Colonic mucosa (tissue), 4 donors: ENCODE measurements around the gene TMEM258. TPM values are rescaled to one million over a fixed set of nuclear protein-coding genes. Genes with fewer than 3 reads are reported as not detected.

Source experiments
- DNase-seq: peaks from one replicate; pipeline ENCODE4 v3.0.0-alpha.2; 2020
- H3K27ac ChIP-seq: fragments of 200-600 bp; one replicate; pipeline ENCODE4 v1.8.0; 2021
- H3K27me3 ChIP-seq: fragments of 200-600 bp; one replicate; pipeline ENCODE4 v1.8.0; 2021
- H3K36me3 ChIP-seq: fragments of 200-600 bp; one replicate; pipeline ENCODE4 v1.8.0; 2021
- H3K4me1 ChIP-seq: fragments of 200-600 bp; one replicate; pipeline ENCODE4 v1.8.0; 2021; ENCODE audit warnings: mild to moderate bottlenecking
- H3K4me3 ChIP-seq: fragments of 200-600 bp; one replicate; pipeline ENCODE4 v1.8.0; 2021
- H3K9ac ChIP-seq, 2 donors: one replicate each; pipeline ENCODE4 v1.7.0; 2013; ENCODE audit warnings: control low read depth in 2 of 2, low read depth in 2 of 2, low read length in 2 of 2
- H3K9me3 ChIP-seq: fragments of 200-600 bp; one replicate; pipeline ENCODE4 v1.8.0; 2021
- intact Hi-C: fragments of 100-400 bp; cut with DNase I; formaldehyde crosslinking; loops from one replicate; pipeline ENCODE4 v1.14.1; 2022
- total RNA-seq, 2 donors: library from RNA; stranded (reverse); fragmentation: NEBNext Ultra II Directional in 1 of 2; extraction: Animal tissue kit (Norgen Biotek cat#: 25700) in 1 of 2; gene quantifications; one replicate each; pipeline ENCODE4 v1.2.1, GENCODE V29; 2021
- TF ChIP-seq, protein P1 (sequence below): fragments of 200-600 bp; IDR thresholded peaks from one replicate; pipeline ENCODE4 v1.8.0; 2022; ENCODE audit warnings: antibody characterized with exemption, mild to moderate bottlenecking
- donor health status: healthy.
- donor health status: DM: no; HTN: no; CAD: no.
- donor health status: DM: no; HTN: no; CAD: no.

TMEM258 gene
- total RNA-seq, 2 donors from 2014 or later = 119 to 149 TPM

DNA sequence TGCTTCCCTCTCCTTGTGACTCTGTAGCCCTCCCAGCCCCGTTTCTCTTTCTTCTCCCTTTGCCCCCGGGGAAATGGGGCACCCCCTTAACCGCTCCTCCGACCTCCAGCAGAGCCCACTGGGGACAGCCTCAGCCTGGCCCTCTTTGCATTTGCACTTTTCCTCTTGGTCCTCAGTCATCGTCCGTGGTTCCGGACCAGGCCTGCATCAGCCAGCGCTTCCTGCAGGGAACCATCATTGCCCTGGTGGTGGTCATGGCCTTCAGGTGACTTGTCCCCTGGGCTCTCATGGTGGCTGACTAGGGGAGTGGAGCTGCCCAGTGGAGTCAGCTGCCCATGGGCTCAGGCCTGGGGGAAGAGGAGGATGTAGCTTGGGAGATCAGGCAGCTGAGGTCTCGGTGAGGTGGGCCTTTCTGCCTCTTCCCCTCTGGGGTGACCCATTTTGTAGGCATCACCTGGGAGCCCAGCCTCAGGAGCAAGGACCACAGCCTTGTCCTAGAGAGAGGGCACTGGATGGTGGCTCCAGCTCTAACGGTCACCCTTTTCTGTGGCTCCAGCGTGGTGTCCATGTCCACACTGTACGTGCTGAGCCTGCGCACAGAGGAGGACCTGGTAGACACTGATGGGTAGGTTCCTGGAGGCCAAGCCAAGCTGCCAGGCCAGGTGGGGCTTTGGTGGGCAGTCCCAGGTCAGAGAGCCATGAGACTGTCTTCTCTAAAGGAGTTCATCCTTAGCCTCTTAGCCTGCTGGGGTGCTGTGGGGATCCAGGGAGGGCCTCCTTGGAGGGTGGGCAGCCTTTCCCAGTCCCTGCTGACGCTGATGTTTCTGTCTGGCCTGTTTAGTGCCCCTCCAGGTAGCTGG is 12.5 kb downstream of the TMEM258 start:
- DNase-seq = no peak
- H3K27ac ChIP-seq = no peak overlapping the region

DNA sequence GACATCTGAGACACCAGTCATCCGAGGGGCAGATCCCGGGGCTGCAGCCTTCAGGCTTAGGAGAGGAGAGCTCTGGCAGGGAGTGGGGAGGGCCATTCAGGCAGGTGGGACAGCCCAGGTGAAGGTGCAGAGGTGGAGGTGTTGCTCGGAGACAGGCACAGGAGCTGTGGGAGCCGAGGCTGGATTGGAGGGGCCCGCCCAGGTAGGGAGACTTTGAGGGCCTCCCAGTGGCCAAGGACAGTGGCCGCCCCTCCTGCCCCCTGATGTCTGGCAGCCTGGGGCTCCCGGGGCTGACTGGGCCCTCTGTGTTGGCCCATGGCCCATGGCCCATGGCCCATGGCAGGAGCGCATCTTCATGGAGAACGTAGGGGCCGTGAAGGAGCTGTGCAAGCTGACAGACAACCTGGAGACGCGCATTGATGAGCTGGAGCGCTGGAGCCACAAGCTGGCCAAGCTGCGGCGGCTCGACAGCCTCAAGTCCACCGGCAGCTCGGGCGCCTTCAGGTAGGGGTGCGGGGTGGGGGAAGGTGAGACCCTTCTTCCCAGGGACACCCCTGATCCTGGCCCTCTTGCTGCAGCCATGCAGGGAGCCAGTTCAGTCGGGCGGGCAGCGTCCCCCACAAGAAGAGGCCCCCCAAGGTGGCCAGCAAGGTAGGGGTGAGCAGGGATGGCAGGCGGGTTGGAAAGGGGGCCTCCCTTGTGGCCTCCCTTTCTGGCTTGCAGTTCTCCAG is 13.3 kb downstream of the TMEM258 start:
- Histone ChIP-seq H3K4me1 (no peaks in the 10 kb centered on the region), H3K27me3 (no peaks in the 10 kb centered on the region), H3K9ac (no peak overlapping the region), H3K27ac (no peak overlapping the region), H3K4me3 (no peak overlapping the region), H3K9me3 (no peaks in the 10 kb centered on the region), H3K36me3 (no peaks in the 10 kb centered on the region)
- TF ChIP-seq, protein P1, sequence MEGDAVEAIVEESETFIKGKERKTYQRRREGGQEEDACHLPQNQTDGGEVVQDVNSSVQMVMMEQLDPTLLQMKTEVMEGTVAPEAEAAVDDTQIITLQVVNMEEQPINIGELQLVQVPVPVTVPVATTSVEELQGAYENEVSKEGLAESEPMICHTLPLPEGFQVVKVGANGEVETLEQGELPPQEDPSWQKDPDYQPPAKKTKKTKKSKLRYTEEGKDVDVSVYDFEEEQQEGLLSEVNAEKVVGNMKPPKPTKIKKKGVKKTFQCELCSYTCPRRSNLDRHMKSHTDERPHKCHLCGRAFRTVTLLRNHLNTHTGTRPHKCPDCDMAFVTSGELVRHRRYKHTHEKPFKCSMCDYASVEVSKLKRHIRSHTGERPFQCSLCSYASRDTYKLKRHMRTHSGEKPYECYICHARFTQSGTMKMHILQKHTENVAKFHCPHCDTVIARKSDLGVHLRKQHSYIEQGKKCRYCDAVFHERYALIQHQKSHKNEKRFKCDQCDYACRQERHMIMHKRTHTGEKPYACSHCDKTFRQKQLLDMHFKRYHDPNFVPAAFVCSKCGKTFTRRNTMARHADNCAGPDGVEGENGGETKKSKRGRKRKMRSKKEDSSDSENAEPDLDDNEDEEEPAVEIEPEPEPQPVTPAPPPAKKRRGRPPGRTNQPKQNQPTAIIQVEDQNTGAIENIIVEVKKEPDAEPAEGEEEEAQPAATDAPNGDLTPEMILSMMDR = no peak
- DNase-seq = no peak
- intact Hi-C loops = no loop called here

More for the DNA sequence above, 12.5 kb downstream of the TMEM258 start:
- no peak overlapping the region for H3K9ac ChIP-seq
- no peaks in the 10 kb centered on the region for H3K9me3 ChIP-seq
- no peaks in the 10 kb centered on the region for H3K36me3 ChIP-seq
- no peak overlapping the region for H3K4me3 ChIP-seq
- intact Hi-C loops = no loop called here
- TF ChIP-seq, protein P1 = no peak
- no peaks in the 10 kb centered on the region for H3K27me3 ChIP-seq
- H3K4me1 ChIP-seq = no peaks in the 10 kb centered on the region

DNA sequence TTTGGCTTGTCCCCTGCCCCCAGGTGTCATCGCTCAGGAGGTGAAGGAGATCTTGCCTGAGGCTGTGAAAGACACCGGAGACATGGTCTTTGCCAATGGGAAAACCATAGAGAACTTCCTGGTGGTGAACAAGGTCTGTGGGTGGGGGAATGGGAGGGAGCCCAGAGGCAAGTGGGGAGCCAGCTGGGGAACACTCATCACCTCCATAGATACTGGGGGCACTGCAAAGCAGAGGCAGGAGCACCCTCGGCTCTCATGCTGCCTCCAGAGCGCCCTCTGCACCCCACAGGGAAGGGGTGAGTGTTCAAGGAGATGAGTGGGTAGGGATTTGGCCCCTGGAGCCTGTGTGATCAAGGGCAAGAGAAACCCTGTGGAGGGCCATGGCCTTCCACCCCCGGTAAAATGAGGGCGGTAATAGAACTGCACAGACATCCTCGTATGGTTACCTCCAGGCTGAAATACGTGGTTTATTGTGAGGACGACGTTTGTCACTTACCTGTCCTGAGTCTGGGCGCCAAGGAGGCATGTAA is 14.0 kb downstream of the TMEM258 start:
- TF ChIP-seq, protein P1 = no peak
- H3K9me3 ChIP-seq = no peaks in the 10 kb centered on the region
- H3K9ac ChIP-seq = no peak overlapping the region
- no peak for DNase-seq
- H3K27ac ChIP-seq = no peak overlapping the region
- no peaks in the 10 kb centered on the region for H3K36me3 ChIP-seq
- intact Hi-C loops = no loop called here
- no peaks in the 10 kb centered on the region for H3K27me3 ChIP-seq
- no peaks in the 10 kb centered on the region for H3K4me1 ChIP-seq
- no peak overlapping the region for H3K4me3 ChIP-seq

DNA sequence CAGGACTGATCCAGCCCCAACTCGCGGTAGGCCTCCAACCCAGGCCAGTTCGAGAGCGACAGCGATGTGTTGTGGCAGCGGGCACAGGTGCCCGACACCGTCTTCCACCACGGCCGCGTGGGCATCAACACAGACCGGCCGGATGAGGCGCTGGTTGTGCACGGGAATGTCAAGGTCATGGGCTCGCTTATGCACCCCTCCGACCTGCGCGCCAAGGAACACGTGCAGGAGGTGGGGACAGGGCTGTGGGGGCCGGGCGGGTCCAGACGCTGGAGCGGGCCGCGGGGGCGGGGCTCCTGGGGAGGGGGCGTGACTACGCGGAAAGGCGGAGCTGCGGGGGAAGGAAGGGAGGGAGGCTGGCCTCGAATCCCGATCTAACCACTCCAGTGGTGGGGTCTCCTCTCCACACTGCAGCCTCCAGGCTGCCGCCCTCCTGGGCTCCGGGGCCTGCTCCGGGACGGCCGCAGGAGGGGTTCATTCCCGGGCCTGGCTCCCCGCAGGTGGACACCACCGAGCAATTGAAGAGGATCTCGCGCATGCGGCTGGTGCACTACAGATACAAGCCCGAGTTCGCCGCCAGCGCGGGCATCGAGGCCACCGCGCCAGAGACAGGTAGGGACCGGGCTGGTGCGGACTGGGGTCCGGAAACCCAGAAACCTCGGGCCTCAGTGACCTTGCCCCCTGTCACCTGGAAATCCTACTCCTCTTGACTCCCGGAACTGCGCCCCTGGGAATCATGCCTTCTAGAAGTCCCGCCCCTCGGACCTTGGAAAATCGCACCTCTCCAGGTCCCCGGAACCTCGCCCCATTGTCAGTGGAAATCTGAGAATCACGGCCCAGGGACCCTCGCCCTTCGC is 14.9 kb downstream of the TMEM258 start:
- H3K27me3 ChIP-seq = no peaks in the 10 kb centered on the region
- TF ChIP-seq, protein P1 = no peak
- no peaks in the 10 kb centered on the region for H3K36me3 ChIP-seq
- H3K4me3 ChIP-seq = peak overlapping the region; percentile 5
- peak; percentile 45 for DNase-seq
- H3K4me1 ChIP-seq = no peaks in the 10 kb centered on the region
- no peak overlapping the region for H3K27ac ChIP-seq
- intact Hi-C loops = no loop called here
- no peaks in the 10 kb centered on the region for H3K9me3 ChIP-seq
- no peak overlapping the region for H3K9ac ChIP-seq

DNA sequence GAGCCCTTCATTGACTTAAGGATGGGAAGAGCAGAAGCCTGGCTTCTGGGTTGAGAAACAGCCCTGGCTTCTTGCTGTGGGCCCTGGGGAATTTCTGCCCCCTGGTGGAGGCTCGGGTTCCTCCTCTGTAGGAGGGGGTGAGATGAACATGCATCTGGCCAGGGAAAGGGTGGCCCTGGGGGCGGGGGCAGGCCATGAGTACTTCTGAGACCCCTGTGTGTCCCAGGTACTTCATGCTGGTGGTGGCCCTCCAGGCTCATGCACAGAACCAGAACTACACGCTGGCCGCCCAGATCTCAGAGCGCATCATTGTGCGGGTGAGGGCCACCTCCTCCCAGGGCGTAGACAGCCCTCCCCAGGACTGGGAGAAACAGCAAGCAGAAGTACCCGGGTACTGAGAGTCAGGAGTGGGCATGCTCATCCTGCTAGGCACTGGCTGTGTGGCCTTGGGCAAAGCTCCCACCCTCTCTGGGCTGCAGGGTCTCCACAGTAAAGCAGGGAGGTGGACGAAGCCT is 15.8 kb downstream of the TMEM258 start:
- H3K9me3 ChIP-seq = no peaks in the 10 kb centered on the region
- intact Hi-C loops = no loop called here
- no peak overlapping the region for H3K9ac ChIP-seq
- H3K27ac ChIP-seq = no peak overlapping the region
- no peak overlapping the region for H3K4me3 ChIP-seq
- no peaks in the 10 kb centered on the region for H3K27me3 ChIP-seq
- no peaks in the 10 kb centered on the region for H3K36me3 ChIP-seq
- TF ChIP-seq, protein P1 = peak; percentile 67
- no peaks in the 10 kb centered on the region for H3K4me1 ChIP-seq
- DNase-seq = peak; percentile 77
